ENCODE results near the gene BUB1. TPM values are rescaled to one million over a fixed set of nuclear protein-coding genes. Genes with fewer than 3 reads are reported as not detected.
"Not testable (repeated sequence)": the region's sequence is repeated elsewhere in the genome, so short reads cannot be mapped to it uniquely, and the experiment has no call there.

BUB1 gene
- polyA plus RNA-seq, 1 donor from 2014 or later, result 2.4 TPM

DNA sequence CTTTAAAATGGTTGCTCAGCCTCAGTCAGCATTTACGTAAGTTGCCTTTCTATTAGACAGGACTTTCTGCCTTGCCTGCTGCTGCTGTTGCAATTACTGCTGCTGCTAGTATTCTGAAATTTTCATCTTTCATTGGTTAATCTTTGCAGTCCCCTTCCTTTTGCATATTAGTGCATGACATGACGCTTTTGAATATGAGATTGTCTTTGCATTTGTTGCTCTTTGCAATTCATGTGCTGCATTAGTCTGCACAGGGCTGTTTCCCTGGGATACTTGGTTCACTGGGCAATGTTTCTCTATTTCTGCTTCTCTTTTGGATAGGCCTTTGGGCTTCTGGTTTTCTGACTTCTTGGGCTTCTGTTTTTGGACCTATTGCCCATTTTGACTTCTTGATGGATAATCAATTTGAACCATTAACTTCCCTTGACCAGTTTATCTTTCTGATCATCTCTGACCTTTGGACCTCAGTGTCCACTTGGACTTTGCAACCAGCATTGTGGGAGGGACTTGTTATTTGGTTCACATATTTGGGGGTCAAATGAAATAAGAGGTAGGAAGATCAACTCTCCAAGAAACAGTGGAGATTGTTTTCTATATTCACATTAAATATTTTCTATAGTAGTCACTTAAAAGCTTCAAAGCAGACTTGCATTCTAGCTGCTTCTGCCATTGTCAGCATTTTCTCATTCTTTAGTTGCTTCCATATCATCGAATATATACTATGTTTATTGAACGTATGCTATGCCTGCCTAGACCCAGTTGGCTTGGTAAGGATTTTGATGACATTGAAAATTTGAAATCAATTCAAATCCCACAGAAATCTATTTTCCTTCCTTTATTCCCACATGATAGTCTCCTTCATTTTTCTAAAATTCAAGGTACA lies 12.5 kb upstream of the BUB1 start:
- TF ChIP-seq POLR2AphosphoS5 (IDR thresholded peaks at IDR 0.05), result no peak
- TF ChIP-seq, protein P1, sequence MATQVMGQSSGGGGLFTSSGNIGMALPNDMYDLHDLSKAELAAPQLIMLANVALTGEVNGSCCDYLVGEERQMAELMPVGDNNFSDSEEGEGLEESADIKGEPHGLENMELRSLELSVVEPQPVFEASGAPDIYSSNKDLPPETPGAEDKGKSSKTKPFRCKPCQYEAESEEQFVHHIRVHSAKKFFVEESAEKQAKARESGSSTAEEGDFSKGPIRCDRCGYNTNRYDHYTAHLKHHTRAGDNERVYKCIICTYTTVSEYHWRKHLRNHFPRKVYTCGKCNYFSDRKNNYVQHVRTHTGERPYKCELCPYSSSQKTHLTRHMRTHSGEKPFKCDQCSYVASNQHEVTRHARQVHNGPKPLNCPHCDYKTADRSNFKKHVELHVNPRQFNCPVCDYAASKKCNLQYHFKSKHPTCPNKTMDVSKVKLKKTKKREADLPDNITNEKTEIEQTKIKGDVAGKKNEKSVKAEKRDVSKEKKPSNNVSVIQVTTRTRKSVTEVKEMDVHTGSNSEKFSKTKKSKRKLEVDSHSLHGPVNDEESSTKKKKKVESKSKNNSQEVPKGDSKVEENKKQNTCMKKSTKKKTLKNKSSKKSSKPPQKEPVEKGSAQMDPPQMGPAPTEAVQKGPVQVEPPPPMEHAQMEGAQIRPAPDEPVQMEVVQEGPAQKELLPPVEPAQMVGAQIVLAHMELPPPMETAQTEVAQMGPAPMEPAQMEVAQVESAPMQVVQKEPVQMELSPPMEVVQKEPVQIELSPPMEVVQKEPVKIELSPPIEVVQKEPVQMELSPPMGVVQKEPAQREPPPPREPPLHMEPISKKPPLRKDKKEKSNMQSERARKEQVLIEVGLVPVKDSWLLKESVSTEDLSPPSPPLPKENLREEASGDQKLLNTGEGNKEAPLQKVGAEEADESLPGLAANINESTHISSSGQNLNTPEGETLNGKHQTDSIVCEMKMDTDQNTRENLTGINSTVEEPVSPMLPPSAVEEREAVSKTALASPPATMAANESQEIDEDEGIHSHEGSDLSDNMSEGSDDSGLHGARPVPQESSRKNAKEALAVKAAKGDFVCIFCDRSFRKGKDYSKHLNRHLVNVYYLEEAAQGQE (IDR thresholded peaks at IDR 0.05; ENCODE audit: borderline replicate concordance), result no peak
- no peak overlapping the region for H3K4me2 ChIP-seq (ENCODE audit: low read length)
- H3K9ac ChIP-seq (ENCODE audit: low read length), result no peak overlapping the region
- no peaks in the 10 kb centered on the region for H3K36me3 ChIP-seq (ENCODE audit: insufficient read depth, low read length)
- H3K27ac ChIP-seq (ENCODE audit: low read length), result no peak overlapping the region
- H3K9me3 ChIP-seq (ENCODE audit: low read length), result no peaks in the 10 kb centered on the region
- H3K4me3 ChIP-seq (ENCODE audit: low read length), result no peak overlapping the region
- no peaks in the 10 kb centered on the region for H3F3A ChIP-seq (ENCODE audit: insufficient read depth, low read length, poor library complexity, severe bottlenecking)
- no peaks in the 10 kb centered on the region for H3K27me3 ChIP-seq (ENCODE audit: insufficient read depth, low read depth, low read length)
- no peaks in the 10 kb centered on the region for H4K20me1 ChIP-seq (ENCODE audit: insufficient read depth)
- H3K9me2 ChIP-seq (ENCODE audit: insufficient read depth, low read length), result no peaks in the 10 kb centered on the region
- H2AFZ ChIP-seq (ENCODE audit: low read depth, low read length), result no peak overlapping the region
- no peaks in the 10 kb centered on the region for H3K79me2 ChIP-seq (replicated peaks; ENCODE audit: insufficient read depth, low read length)

DNA sequence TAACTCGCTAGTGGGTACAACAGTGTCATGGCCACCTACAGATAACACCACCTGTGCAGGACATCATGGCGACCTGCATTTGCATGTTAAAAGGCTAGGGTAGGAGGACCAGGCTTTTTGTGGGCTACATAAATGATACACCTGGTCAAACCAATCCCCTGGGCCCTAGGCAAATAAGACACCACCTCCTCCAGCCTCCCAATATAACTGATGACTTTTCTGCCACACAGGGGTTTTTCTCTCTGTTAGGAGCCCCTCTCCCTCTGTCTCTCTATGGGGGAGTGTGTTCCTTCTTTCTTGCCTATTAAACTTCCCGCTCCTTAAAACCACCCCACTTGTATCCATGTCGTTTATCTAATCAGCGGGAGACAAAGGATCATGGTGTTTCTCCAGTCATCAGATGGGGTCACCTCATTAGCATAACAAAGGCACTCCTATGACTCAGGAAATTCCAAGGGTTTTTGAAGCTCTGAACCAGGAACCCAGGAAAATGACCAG lies 10.8 kb upstream of the BUB1 start:
- H3K9me3 ChIP-seq (ENCODE audit: low read length), result no peaks in the 10 kb centered on the region
- no peaks in the 10 kb centered on the region for H3K36me3 ChIP-seq (ENCODE audit: insufficient read depth, low read length)
- H3K79me2 ChIP-seq (replicated peaks; ENCODE audit: insufficient read depth, low read length), result no peaks in the 10 kb centered on the region
- no peaks in the 10 kb centered on the region for H3K9me2 ChIP-seq (ENCODE audit: insufficient read depth, low read length)
- no peaks in the 10 kb centered on the region for H3K27me3 ChIP-seq (ENCODE audit: insufficient read depth, low read depth, low read length)
- H2AFZ ChIP-seq (ENCODE audit: low read depth, low read length), result no peak overlapping the region
- no peak overlapping the region for H3K4me3 ChIP-seq (ENCODE audit: low read length)
- no peak overlapping the region for H3K9ac ChIP-seq (ENCODE audit: low read length)
- no peaks in the 10 kb centered on the region for H3F3A ChIP-seq (ENCODE audit: insufficient read depth, low read length, poor library complexity, severe bottlenecking)
- H4K20me1 ChIP-seq (ENCODE audit: insufficient read depth), result no peaks in the 10 kb centered on the region
- H3K4me2 ChIP-seq (ENCODE audit: low read length), result no peak overlapping the region
- no peak overlapping the region for H3K27ac ChIP-seq (ENCODE audit: low read length)
- TF ChIP-seq, protein P1 (IDR thresholded peaks at IDR 0.05; ENCODE audit: borderline replicate concordance), result no peak
- TF ChIP-seq POLR2AphosphoS5 (IDR thresholded peaks at IDR 0.05), result no peak
- no peak for TF ChIP-seq MXI1 (conservative IDR thresholded peaks at IDR 0.05; ENCODE audit: poor library complexity, severe bottlenecking)
- no peak for TF ChIP-seq EZH2 (IDR thresholded peaks at IDR 0.05; ENCODE audit: borderline replicate concordance, insufficient read depth, low read length, poor library complexity, severe bottlenecking)
- TF ChIP-seq, protein P2, sequence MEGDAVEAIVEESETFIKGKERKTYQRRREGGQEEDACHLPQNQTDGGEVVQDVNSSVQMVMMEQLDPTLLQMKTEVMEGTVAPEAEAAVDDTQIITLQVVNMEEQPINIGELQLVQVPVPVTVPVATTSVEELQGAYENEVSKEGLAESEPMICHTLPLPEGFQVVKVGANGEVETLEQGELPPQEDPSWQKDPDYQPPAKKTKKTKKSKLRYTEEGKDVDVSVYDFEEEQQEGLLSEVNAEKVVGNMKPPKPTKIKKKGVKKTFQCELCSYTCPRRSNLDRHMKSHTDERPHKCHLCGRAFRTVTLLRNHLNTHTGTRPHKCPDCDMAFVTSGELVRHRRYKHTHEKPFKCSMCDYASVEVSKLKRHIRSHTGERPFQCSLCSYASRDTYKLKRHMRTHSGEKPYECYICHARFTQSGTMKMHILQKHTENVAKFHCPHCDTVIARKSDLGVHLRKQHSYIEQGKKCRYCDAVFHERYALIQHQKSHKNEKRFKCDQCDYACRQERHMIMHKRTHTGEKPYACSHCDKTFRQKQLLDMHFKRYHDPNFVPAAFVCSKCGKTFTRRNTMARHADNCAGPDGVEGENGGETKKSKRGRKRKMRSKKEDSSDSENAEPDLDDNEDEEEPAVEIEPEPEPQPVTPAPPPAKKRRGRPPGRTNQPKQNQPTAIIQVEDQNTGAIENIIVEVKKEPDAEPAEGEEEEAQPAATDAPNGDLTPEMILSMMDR (IDR thresholded peaks at IDR 0.05; ENCODE audit: poor library complexity, severe bottlenecking), result no peak
- no peak for TF ChIP-seq SMC3 (conservative IDR thresholded peaks at IDR 0.05; ENCODE audit: poor library complexity)
- TF ChIP-seq EP300 (conservative IDR thresholded peaks at IDR 0.05; ENCODE audit: poor library complexity, severe bottlenecking), result no peak
- no peak for TF ChIP-seq TAF1 (IDR thresholded peaks at IDR 0.05; ENCODE audit: low read depth)
- no peak for TF ChIP-seq RAD21 (conservative IDR thresholded peaks at IDR 0.05)

DNA sequence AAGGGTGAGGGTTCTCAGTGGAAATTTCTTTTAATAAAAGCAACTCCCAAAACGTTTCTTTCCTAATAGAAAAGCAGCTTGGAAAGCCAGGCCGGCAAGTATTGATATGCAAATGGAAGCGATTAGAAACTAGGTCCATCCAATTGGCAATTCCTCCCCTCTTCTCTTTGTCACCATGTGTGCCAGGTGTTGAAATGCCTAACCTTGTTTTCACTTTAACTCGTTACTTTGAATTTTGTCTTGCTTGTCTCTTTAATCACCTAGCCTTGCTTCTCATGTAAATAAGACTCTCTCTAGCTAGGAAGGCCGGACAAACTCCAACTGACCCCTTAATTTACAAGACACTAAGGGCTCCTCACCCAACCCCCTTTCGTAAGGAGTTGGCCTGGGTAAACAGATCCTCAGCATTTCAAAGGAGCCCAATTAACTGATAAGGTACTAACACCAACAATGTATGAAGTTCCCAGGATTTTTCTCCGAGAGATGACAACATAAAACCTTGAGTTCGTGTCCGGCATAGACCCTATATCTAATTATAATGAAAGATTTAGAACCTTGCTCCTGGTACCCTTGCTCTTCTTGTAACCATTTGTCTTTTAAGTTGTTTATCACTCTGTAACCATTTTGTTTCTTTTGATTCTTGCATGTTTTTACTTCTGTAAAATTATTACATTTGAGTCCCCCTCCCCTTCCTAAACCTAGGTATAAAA lies 10.1 kb upstream of the BUB1 start:
- H3K27me3 ChIP-seq (ENCODE audit: insufficient read depth, low read depth, low read length); H3K36me3 ChIP-seq (ENCODE audit: insufficient read depth, low read length); H4K20me1 ChIP-seq (ENCODE audit: insufficient read depth); H3K9ac ChIP-seq (ENCODE audit: low read length); H3K9me3 ChIP-seq (ENCODE audit: low read length); H3K9me2 ChIP-seq (ENCODE audit: insufficient read depth, low read length); H3K27ac ChIP-seq (ENCODE audit: low read length); H3K4me2 ChIP-seq (ENCODE audit: low read length); H2AFZ ChIP-seq (ENCODE audit: low read depth, low read length); H3F3A ChIP-seq (ENCODE audit: insufficient read depth, low read length, poor library complexity, severe bottlenecking); H3K4me3 ChIP-seq (ENCODE audit: low read length); H3K79me2 ChIP-seq (replicated peaks; ENCODE audit: insufficient read depth, low read length): not testable (repeated sequence)
